HepG2 (cell line): Measurements from ENCODE around the gene OVOL3. TPM values are rescaled to one million over a fixed set of nuclear protein-coding genes. Genes with fewer than 3 reads are reported as not detected.

Source experiments
- DNMT3B ChIP-seq: conservative IDR thresholded peaks from 2 replicates; pipeline ENCODE4 v1.6.1; 2016; ENCODE audit warnings: missing biosample characterization, control low read depth
- FOXA1 ChIP-seq, 2 experiments: fragments of 450-650 bp in 1 of 2; sonication (generic) in 1 of 2; formaldehyde crosslinking in 1 of 2; IDR thresholded peaks; 2 replicates each; pipeline versions ENCODE4 v1.4.0 to v1.6.1; 2016 to 2020; ENCODE audit warnings: missing genetic modification reagents in 1 of 2
- HNF4G ChIP-seq, 2 experiments: sonication (generic) in 1 of 2; formaldehyde crosslinking in 1 of 2; IDR thresholded peaks; 2 replicates each; pipeline versions ENCODE4 v1.4.0 to v1.6.1; 2011 to 2020; ENCODE audit warnings: borderline replicate concordance in 2 of 2, low read depth in 2 of 2, mild to moderate bottlenecking in 2 of 2, low read length in 1 of 2, missing genetic modification reagents in 1 of 2, moderate library complexity in 1 of 2
- POGZ ChIP-seq: sonication (generic); formaldehyde crosslinking; IDR thresholded peaks from 2 replicates; pipeline ENCODE4 v1.4.0; 2020; ENCODE audit warnings: mild to moderate bottlenecking, missing genetic modification reagents
- TAF1 ChIP-seq: sonication (generic); formaldehyde crosslinking; IDR thresholded peaks from 2 replicates; pipeline ENCODE4 v1.4.0; 2020; ENCODE audit warnings: missing genetic modification reagents
- TFAP4 ChIP-seq: sonication (generic); IDR thresholded peaks from 2 replicates; pipeline ENCODE4 v1.6.1; 2016; ENCODE audit warnings: low read depth, borderline replicate concordance
- THYN1 ChIP-seq: sonication (generic); formaldehyde crosslinking; IDR thresholded peaks from 2 replicates; pipeline ENCODE4 v1.8.1; 2023; ENCODE audit warnings: low read depth, mild to moderate bottlenecking, moderate library complexity, missing genetic modification reagents, borderline replicate concordance
- YEATS2 ChIP-seq: sonication (generic); formaldehyde crosslinking; IDR thresholded peaks from 2 replicates; pipeline ENCODE4 v1.4.0; 2020; ENCODE audit warnings: missing genetic modification reagents, borderline replicate concordance
- ZNF136 ChIP-seq: sonication (generic); formaldehyde crosslinking; IDR thresholded peaks from 2 replicates; pipeline ENCODE4 v1.8.1; 2022; ENCODE audit warnings: low read depth, mild to moderate bottlenecking, moderate library complexity, missing genetic modification reagents
- ZNF335 ChIP-seq: sonication (generic); formaldehyde crosslinking; IDR thresholded peaks from 2 replicates; pipeline ENCODE4 v1.4.0; 2020; ENCODE audit warnings: missing genetic modification reagents
- ZNF337 ChIP-seq: sonication (generic); formaldehyde crosslinking; IDR thresholded peaks from 2 replicates; pipeline ENCODE4 v1.5.1; 2020; ENCODE audit warnings: missing genetic modification reagents, low read depth, mild to moderate bottlenecking, borderline replicate concordance
- ZNF619 ChIP-seq: sonication (generic); formaldehyde crosslinking; IDR thresholded peaks from 2 replicates; pipeline ENCODE4 v1.4.0; 2020; ENCODE audit warnings: mild to moderate bottlenecking, missing genetic modification reagents
- ZNF660 ChIP-seq: sonication (generic); formaldehyde crosslinking; IDR thresholded peaks from 2 replicates; pipeline ENCODE4 v1.5.1; 2020; ENCODE audit warnings: mild to moderate bottlenecking, low read depth, missing genetic modification reagents, borderline replicate concordance
- ZNF672 ChIP-seq: sonication (generic); formaldehyde crosslinking; IDR thresholded peaks from 2 replicates; pipeline ENCODE4 v1.8.1; 2022; ENCODE audit warnings: missing genetic modification reagents
- ZNF788 ChIP-seq: sonication (generic); formaldehyde crosslinking; IDR thresholded peaks from 2 replicates; pipeline ENCODE4 v1.5.0; 2020; ENCODE audit warnings: mild to moderate bottlenecking, missing genetic modification reagents, borderline replicate concordance
- polyA plus RNA-seq, 8 experiments: library from polyadenylated mRNA; depleted of rRNA in 3 of 8; stranded (reverse) in 7 of 8; unstranded in 1 of 8; fragments of >200 nt; fragmentation: Illumina TruSeq in 4 of 8; extraction: Trizol in 4 of 8; gene quantifications; 2 replicates each; pipeline versions ENCODE4 v1.2.1 to v1.2.3, GENCODE V29; 2011 to 2016; ENCODE audit warnings: low read depth in 4 of 8, missing spikeins in 1 of 8, mixed read lengths in 1 of 8; ENCODE audit not compliant: insufficient read depth in 1 of 8
- total RNA-seq, 5 experiments: library from RNA; depleted of rRNA; stranded (reverse); fragments of >200 nt; fragmentation: Illumina TruSeq; extraction: Trizol; gene quantifications; 2 replicates each; pipeline ENCODE4 v1.2.3, GENCODE V29; 2016; ENCODE audit warnings: low read depth in 1 of 5
- TF ChIP-seq, protein P1 (sequence below): sonication (generic); formaldehyde crosslinking; IDR thresholded peaks from 2 replicates; pipeline ENCODE4 v1.4.0; 2020; ENCODE audit warnings: mild to moderate bottlenecking, missing genetic modification reagents
- TF ChIP-seq, protein P2 (sequence below): sonication (generic); formaldehyde crosslinking; conservative IDR thresholded peaks from 2 replicates; pipeline ENCODE4 v1.4.0; 2020; ENCODE audit warnings: missing genetic modification reagents
- TF ChIP-seq, protein P3 (sequence below): sonication (generic); formaldehyde crosslinking; IDR thresholded peaks from 2 replicates; pipeline ENCODE4 v1.9.0; 2021; ENCODE audit warnings: missing genetic modification reagents, borderline replicate concordance

Gene OVOL3
- total and polyA plus RNA-seq, 2 of the 13 experiments (the other 11 are each of a cell fraction or from before 2014, with no cell fraction given), result not detected

- TF ChIP-seq, protein P1, sequence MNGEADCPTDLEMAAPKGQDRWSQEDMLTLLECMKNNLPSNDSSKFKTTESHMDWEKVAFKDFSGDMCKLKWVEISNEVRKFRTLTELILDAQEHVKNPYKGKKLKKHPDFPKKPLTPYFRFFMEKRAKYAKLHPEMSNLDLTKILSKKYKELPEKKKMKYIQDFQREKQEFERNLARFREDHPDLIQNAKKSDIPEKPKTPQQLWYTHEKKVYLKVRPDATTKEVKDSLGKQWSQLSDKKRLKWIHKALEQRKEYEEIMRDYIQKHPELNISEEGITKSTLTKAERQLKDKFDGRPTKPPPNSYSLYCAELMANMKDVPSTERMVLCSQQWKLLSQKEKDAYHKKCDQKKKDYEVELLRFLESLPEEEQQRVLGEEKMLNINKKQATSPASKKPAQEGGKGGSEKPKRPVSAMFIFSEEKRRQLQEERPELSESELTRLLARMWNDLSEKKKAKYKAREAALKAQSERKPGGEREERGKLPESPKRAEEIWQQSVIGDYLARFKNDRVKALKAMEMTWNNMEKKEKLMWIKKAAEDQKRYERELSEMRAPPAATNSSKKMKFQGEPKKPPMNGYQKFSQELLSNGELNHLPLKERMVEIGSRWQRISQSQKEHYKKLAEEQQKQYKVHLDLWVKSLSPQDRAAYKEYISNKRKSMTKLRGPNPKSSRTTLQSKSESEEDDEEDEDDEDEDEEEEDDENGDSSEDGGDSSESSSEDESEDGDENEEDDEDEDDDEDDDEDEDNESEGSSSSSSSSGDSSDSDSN (CRISPR knock-in tag), result peak; percentile 51; the same call in 1 of the 2 replicates
- TF ChIP-seq TFAP4, result 0 out of 2 replicates have a peak, but pooled peaks have one; percentile 2
- peak; percentile 91; the same call in 1 of the 2 replicates for TF ChIP-seq ZNF337 (CRISPR knock-in tag)
- TF ChIP-seq, protein P2, sequence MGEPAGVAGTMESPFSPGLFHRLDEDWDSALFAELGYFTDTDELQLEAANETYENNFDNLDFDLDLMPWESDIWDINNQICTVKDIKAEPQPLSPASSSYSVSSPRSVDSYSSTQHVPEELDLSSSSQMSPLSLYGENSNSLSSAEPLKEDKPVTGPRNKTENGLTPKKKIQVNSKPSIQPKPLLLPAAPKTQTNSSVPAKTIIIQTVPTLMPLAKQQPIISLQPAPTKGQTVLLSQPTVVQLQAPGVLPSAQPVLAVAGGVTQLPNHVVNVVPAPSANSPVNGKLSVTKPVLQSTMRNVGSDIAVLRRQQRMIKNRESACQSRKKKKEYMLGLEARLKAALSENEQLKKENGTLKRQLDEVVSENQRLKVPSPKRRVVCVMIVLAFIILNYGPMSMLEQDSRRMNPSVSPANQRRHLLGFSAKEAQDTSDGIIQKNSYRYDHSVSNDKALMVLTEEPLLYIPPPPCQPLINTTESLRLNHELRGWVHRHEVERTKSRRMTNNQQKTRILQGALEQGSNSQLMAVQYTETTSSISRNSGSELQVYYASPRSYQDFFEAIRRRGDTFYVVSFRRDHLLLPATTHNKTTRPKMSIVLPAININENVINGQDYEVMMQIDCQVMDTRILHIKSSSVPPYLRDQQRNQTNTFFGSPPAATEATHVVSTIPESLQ (CRISPR knock-in tag), result no peak
- peak; percentile 56; the same call in 1 of the 2 replicates for TF ChIP-seq ZNF335 (CRISPR knock-in tag)
- peak; percentile 63 for TF ChIP-seq ZNF619 (CRISPR knock-in tag)
- peak; percentile 91; the same call in 1 of the 2 replicates for TF ChIP-seq ZNF788 (CRISPR knock-in tag)
- no peak for TF ChIP-seq THYN1
- no peak for TF ChIP-seq ZNF672 (CRISPR knock-in tag)
- TF ChIP-seq ZNF136 (CRISPR knock-in tag), result no peak
- TF ChIP-seq ZNF660, result no peak
- no peak for TF ChIP-seq FOXA1 (IDR thresholded peaks at IDR 0.05)
- TF ChIP-seq FOXA1 (CRISPR knock-in tag; IDR thresholded peaks at IDR 0.05), result peak; percentile 26; the same call in 1 of the 2 replicates
- TF ChIP-seq, protein P3, sequence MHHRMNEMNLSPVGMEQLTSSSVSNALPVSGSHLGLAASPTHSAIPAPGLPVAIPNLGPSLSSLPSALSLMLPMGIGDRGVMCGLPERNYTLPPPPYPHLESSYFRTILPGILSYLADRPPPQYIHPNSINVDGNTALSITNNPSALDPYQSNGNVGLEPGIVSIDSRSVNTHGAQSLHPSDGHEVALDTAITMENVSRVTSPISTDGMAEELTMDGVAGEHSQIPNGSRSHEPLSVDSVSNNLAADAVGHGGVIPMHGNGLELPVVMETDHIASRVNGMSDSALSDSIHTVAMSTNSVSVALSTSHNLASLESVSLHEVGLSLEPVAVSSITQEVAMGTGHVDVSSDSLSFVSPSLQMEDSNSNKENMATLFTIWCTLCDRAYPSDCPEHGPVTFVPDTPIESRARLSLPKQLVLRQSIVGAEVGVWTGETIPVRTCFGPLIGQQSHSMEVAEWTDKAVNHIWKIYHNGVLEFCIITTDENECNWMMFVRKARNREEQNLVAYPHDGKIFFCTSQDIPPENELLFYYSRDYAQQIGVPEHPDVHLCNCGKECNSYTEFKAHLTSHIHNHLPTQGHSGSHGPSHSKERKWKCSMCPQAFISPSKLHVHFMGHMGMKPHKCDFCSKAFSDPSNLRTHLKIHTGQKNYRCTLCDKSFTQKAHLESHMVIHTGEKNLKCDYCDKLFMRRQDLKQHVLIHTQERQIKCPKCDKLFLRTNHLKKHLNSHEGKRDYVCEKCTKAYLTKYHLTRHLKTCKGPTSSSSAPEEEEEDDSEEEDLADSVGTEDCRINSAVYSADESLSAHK (CRISPR knock-in tag), result no peak
- TF ChIP-seq YEATS2 (CRISPR knock-in tag), result peak; percentile 95
- TF ChIP-seq TAF1 (CRISPR knock-in tag), result peak; percentile 55
- peak; percentile 72 for TF ChIP-seq POGZ (CRISPR knock-in tag)
- TF ChIP-seq HNF4G (IDR thresholded peaks at IDR 0.05; ENCODE audit: borderline replicate concordance, low read depth, low read length), result no peak
- no peak for TF ChIP-seq HNF4G (CRISPR knock-in tag; IDR thresholded peaks at IDR 0.05; ENCODE audit: borderline replicate concordance, low read depth)
- peak; percentile 95; the same call in 1 of the 2 replicates for TF ChIP-seq DNMT3B (CRISPR knock-in tag)
These were observed 3.9 kb downstream of the OVOL3 start, which contains the start of gene POLR2I (continued) for GRCh38 chr19:36114721-36115452.
